Osteoblast (primary cell): Measurements from ENCODE around the gene CCT2. TPM values are rescaled to one million over a fixed set of nuclear protein-coding genes. Genes with fewer than 3 reads are reported as not detected.

Experiments
- DNase-seq: peaks from one replicate; pipeline ENCODE4 v3.0.0; 2011; ENCODE audit warnings: low spot score, mixed read lengths; ENCODE audit not compliant: insufficient read length; ENCODE audit errors: missing footprints
- H2AFZ ChIP-seq: 2 replicates; pipeline ENCODE4 v1.6.0; 2011; ENCODE audit warnings: mild to moderate bottlenecking, low read length
- H3K27ac ChIP-seq: 2 replicates; pipeline ENCODE4 v1.5.1; 2011; ENCODE audit warnings: mild to moderate bottlenecking, low read depth, low read length, moderate library complexity
- H3K27me3 ChIP-seq: 2 replicates; pipeline ENCODE4 v1.6.0; 2012; ENCODE audit warnings: mild to moderate bottlenecking, control low read depth, inconsistent platforms, low read length, moderate library complexity; ENCODE audit not compliant: insufficient read depth
- H3K36me3 ChIP-seq: 2 replicates; pipeline ENCODE4 v1.5.1; 2011; ENCODE audit warnings: mild to moderate bottlenecking, low read length, control low read depth, moderate library complexity; ENCODE audit not compliant: insufficient read depth
- H3K4me1 ChIP-seq: 2 replicates; pipeline ENCODE4 v1.5.1; 2011; ENCODE audit warnings: mild to moderate bottlenecking, low read length, control low read depth, moderate library complexity; ENCODE audit not compliant: insufficient read depth
- H3K4me2 ChIP-seq: 2 replicates; pipeline ENCODE4 v1.6.0; 2011; ENCODE audit warnings: mild to moderate bottlenecking, low read length; ENCODE audit not compliant: insufficient read depth
- H3K4me3 ChIP-seq: fragments of 200-600 bp; sonication (generic); 3 replicates; pipeline ENCODE4 v1.5.1; 2012; ENCODE audit warnings: mild to moderate bottlenecking, low read length, inconsistent platforms; ENCODE audit not compliant: insufficient read depth
- H3K79me2 ChIP-seq: 2 replicates; pipeline ENCODE4 v1.6.0; 2012; ENCODE audit warnings: mild to moderate bottlenecking, low read length, control low read depth, inconsistent platforms; ENCODE audit not compliant: insufficient read depth
- H3K9me3 ChIP-seq: 2 replicates; pipeline ENCODE4 v1.5.1; 2011; ENCODE audit warnings: low read depth, low read length, control low read depth
- H4K20me1 ChIP-seq: 2 replicates; pipeline ENCODE4 v1.6.0; 2012; ENCODE audit warnings: mild to moderate bottlenecking, low read length, control low read depth; ENCODE audit not compliant: insufficient read depth
- CTCF ChIP-seq: IDR thresholded peaks from 2 replicates; pipeline ENCODE4 v1.5.1; 2011; ENCODE audit warnings: mild to moderate bottlenecking, low read depth, low read length, moderate library complexity; ENCODE audit errors: extremely low read depth
- total RNA-seq: library from RNA; depleted of rRNA; stranded (reverse); fragments of >200 nt; gene quantifications from 2 replicates; pipeline ENCODE4 v1.2.3, GENCODE V29; 2012

Gene CCT2
- total RNA-seq, 1 donor, result 187 TPM

DNA sequence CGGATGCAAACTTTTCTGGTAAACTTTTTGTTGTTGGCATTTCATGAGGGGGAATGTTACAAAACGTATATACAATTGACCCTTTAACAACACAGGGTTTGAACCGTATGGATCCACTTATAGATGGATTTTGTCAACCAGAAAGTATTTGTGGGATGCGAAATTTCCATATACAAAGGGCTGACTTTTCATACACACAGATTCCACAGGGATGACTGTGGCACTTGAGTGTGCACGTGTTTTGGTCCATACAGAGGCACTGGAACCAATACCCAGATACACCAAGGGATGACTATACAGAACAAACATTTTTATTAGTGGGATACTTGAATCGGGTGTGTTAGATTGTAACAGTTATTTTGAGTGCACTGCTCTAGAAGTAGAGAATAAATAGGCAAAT, 29.8 kb upstream of the CCT2 start:
- peak overlapping the region; percentile 23 for H3K4me2 ChIP-seq
- peaks cover 44% of the 10 kb centered on the region for H3K79me2 ChIP-seq
- DNase-seq, result peak; percentile 92
- no peaks in the 10 kb centered on the region for H3K27me3 ChIP-seq
- no peaks in the 10 kb centered on the region for H3K9me3 ChIP-seq
- peaks cover 3% of the 10 kb centered on the region for H3K36me3 ChIP-seq
- no peak for TF ChIP-seq CTCF
- H3K27ac ChIP-seq, result peak overlapping the region; percentile 79
- no peak overlapping the region for H3K4me3 ChIP-seq
- H4K20me1 ChIP-seq, result peaks cover 12% of the 10 kb centered on the region
- H2AFZ ChIP-seq, result no peak overlapping the region
- peaks cover 16% of the 10 kb centered on the region for H3K4me1 ChIP-seq

DNA sequence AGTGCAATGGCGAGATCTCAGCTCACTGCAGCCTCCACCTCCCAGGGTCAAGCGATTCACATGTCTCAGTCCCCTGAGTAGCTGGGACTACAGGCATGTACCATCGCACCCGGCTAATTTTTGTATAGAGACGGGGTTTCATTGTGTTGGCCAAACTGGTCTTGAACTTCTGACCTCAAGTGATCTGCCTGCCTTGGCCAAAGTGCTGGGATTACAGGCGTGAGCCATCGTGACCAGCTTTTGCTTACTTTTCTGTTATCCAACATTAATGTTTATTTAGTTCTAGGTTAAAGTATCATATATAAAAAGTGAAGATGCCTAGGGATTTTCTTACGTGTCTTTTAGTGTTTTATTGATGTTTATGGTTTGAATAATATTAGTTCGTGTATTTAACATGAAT, 28.9 kb upstream of the CCT2 start:
- Histone ChIP-seq H3K27me3 (no peaks in the 10 kb centered on the region), H3K79me2 (peaks cover 50% of the 10 kb centered on the region), H3K4me3 (no peak overlapping the region), H3K36me3 (peaks cover 3% of the 10 kb centered on the region), H2AFZ (no peak overlapping the region), H3K27ac (peak overlapping the region; percentile 79), H3K9me3 (no peaks in the 10 kb centered on the region), H3K4me1 (peaks cover 16% of the 10 kb centered on the region), H3K4me2 (no peak overlapping the region), H4K20me1 (peaks cover 14% of the 10 kb centered on the region)
- no peak for DNase-seq
- no peak for TF ChIP-seq CTCF

- peaks cover 45% of the 10 kb centered on the region for H3K79me2 ChIP-seq
- DNase-seq, result no peak
- TF ChIP-seq CTCF, result no peak
These were observed 22.0 kb upstream of the CCT2 start for GRCh38 chr12:69563166-69563762.

DNA sequence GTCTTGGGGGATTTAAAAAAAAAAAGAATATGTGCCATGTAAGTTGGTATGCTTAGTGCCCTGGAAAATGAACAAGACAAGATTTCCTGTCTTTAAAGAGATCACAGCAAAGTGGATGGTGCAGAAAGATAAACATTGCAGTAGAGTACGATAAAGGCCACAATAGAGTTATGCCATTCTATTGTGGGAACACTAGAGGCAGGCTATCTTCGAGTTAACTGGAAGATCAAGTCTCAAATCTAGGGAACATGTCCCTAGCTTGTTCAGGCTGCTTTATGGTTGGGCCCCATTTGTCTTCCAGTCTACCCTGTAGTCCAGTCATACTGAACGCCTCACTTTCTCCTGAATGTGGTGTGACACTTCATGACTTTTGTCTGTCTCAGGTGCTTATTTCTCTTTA, 18.7 kb upstream of the CCT2 start:
- no peak overlapping the region for H3K4me2 ChIP-seq
- peaks cover 20% of the 10 kb centered on the region for H3K79me2 ChIP-seq
- no peak overlapping the region for H3K4me3 ChIP-seq
- DNase-seq, result no peak
- H4K20me1 ChIP-seq, result peaks cover 7% of the 10 kb centered on the region
- TF ChIP-seq CTCF, result no peak
- no peaks in the 10 kb centered on the region for H3K27me3 ChIP-seq
- H3K27ac ChIP-seq, result no peak overlapping the region
- H3K4me1 ChIP-seq, result peaks cover 21% of the 10 kb centered on the region
- peaks cover 20% of the 10 kb centered on the region for H3K36me3 ChIP-seq
- no peaks in the 10 kb centered on the region for H3K9me3 ChIP-seq
- H2AFZ ChIP-seq, result no peak overlapping the region

More at GRCh38 chr12:69563166-69563762, 22.0 kb upstream of the CCT2 start:
- Histone ChIP-seq H3K27me3 (no peaks in the 10 kb centered on the region), H3K4me2 (no peak overlapping the region), H3K36me3 (peaks cover 16% of the 10 kb centered on the region), H3K4me3 (no peak overlapping the region), H2AFZ (no peak overlapping the region), H3K27ac (no peak overlapping the region), H3K4me1 (no peaks in the 10 kb centered on the region), H3K9me3 (no peaks in the 10 kb centered on the region), H4K20me1 (peaks cover 18% of the 10 kb centered on the region)
